Activated T-helper 2 cell treated with anti-CD3 and anti-CD28 coated beads, Interferon-gamma antibody, Interleukin-2, Interleukin-4, amounts not matched to agents 10 μg/mL and 5 μg/mL and 100 μg/mL, durations not matched to agents 14 hours and 24 hours and 36 hours (primary cell): ENCODE measurements around the gene CCDC18. TPM values are rescaled to one million over a fixed set of nuclear protein-coding genes. Genes with fewer than 3 reads are reported as not detected.
A peak's percentile ranks its signal among the peaks of the same experiment; 100 is the strongest.
"Not testable (repeated sequence)": the region's sequence is repeated elsewhere in the genome, so short reads cannot be mapped to it uniquely, and the experiment has no call there.

ENCODE experiments used
- DNase-seq: peaks from one replicate; pipeline ENCODE4 v3.0.0; 2021; ENCODE audit warnings: low spot score
- H3K27ac Mint-ChIP-seq: one replicate; pipeline ENCODE4 v1.8.0; 2021; ENCODE audit warnings: mixed read lengths
- H3K27me3 Mint-ChIP-seq: one replicate; pipeline ENCODE4 v1.8.0; 2021; ENCODE audit warnings: low read depth, mixed read lengths
- H3K36me3 Mint-ChIP-seq: one replicate; pipeline ENCODE4 v1.8.0; 2021; ENCODE audit warnings: low read depth, mixed read lengths
- H3K4me1 Mint-ChIP-seq: one replicate; pipeline ENCODE4 v1.8.0; 2021; ENCODE audit warnings: low read depth, mixed read lengths
- H3K4me3 Mint-ChIP-seq: one replicate; pipeline ENCODE4 v1.8.0; 2021; ENCODE audit warnings: low read depth, mild to moderate bottlenecking, moderate library complexity, mixed read lengths
- H3K9me3 Mint-ChIP-seq: one replicate; pipeline ENCODE4 v1.8.0; 2021; ENCODE audit warnings: mixed read lengths
- intact Hi-C: fragments of 100-400 bp; cut with micrococcal nuclease; formaldehyde crosslinking; loops from one replicate; pipeline ENCODE4 v1.15.1; 2023
- total RNA-seq: library from RNA; stranded (reverse); gene quantifications from 2 replicates; pipeline ENCODE4 v1.2.3, GENCODE V29; 2022

Gene CCDC18
- total RNA-seq, 1 donor from 2014 or later, result 22.9 TPM

DNA sequence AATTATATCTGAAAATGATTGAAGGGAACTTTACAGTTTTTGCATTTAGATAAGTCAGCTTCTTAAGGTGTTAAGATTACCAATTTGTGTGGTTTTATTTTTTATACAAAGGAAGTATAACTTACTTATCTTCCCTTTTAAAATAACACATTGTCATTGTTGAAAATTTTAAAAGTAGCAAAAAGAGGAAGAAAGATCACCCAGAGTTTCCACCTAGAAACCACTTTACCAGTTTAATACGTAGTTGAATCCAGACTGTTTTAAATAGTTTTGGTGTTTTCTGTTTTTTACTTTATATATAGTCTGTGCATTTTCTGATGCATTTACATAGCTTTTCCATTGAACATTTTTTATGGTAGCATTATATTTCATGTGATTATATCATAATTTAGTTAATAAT lies 6.1 kb downstream of the CCDC18 start:
- H3K9me3 Mint-ChIP-seq, result no peaks in the 10 kb centered on the region
- intact Hi-C loops, result loop anchor here (10.0 kb wide), 1 partner anchor 352 kb away; the partner anchor contains the start of gene RPL5
- no peak overlapping the region for H3K4me3 Mint-ChIP-seq
- no peak for DNase-seq
- H3K4me1 Mint-ChIP-seq, result peaks cover 50% of the 10 kb centered on the region
- H3K27me3 Mint-ChIP-seq, result no peaks in the 10 kb centered on the region
- H3K27ac Mint-ChIP-seq, result no peak overlapping the region
- H3K36me3 Mint-ChIP-seq, result peaks cover 48% of the 10 kb centered on the region

DNA sequence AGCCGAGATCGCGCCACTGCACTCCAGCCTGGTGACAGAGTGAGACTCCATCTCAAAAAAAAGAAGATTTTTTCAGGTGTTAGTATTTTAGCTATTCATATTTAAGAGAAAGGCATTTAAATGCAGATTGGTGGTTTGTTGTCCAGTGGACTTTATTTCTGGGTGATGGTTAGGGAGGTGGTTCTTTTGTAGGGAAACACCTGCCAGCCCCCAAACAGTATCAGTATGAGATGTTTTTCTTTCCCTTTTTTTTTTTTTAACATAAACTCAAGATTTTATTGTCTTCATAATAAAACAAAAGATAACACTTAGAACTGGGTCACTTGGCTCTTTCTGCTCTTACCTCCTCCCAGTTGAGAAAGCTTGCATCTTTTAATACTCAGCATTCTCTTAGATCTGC lies 9.9 kb downstream of the CCDC18 start:
- intact Hi-C loops, result no loop called here
- H3K4me1 Mint-ChIP-seq, result peaks cover 29% of the 10 kb centered on the region
- no peak for DNase-seq
- no peaks in the 10 kb centered on the region for H3K27me3 Mint-ChIP-seq
- H3K27ac Mint-ChIP-seq, result peak overlapping the region; percentile 19
- peaks cover 48% of the 10 kb centered on the region for H3K36me3 Mint-ChIP-seq
- no peaks in the 10 kb centered on the region for H3K9me3 Mint-ChIP-seq
- no peak overlapping the region for H3K4me3 Mint-ChIP-seq

DNA sequence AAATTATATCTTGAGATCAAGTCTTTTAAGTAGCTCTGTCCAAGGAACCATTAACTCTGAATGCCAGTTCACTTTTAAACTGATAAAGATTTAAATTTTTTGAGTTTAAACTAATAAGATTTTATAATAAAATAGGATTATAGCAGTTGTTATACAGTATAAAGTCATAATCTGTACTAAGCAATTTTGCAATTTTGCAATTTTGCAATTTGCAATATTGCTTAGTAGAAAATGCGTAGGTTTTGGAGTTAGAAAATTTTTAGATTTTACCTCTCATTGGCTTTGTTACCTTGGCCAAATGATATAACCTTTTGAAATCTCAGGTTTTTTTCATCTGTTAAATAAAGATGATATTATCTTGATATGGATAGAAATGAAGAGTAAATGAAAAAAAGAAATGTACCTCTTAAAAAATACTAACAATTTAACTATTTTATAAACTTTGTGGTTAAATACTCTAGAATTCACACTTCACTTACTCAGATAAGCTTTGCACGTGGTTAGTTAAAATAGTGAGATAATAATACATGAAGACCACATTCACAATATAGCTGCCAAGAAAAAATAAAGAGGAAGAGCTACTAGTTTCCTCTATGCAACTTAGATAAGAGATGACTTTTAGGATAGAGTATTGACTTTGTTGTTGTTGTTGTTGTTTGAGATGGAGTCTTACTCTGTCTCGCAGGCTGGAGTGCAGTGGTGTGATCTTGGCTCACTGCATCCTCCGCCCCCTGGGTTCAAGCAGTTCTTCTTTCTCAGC lies 13.9 kb downstream of the CCDC18 start:
- DNase-seq, result no peak
- Mint-ChIP-seq H3K36me3 (peaks cover 61% of the 10 kb centered on the region), H3K4me3 (no peak overlapping the region), H3K27ac (no peak overlapping the region), H3K27me3 (no peaks in the 10 kb centered on the region), H3K9me3 (no peaks in the 10 kb centered on the region), H3K4me1 (peaks cover 24% of the 10 kb centered on the region)
- intact Hi-C loops, result no loop called here

- no peak overlapping the region for H3K4me3 Mint-ChIP-seq
- DNase-seq, result no peak
- H3K27ac Mint-ChIP-seq, result no peak overlapping the region
- intact Hi-C loops, result no loop called here
- no peaks in the 10 kb centered on the region for H3K9me3 Mint-ChIP-seq
- peaks cover 51% of the 10 kb centered on the region for H3K36me3 Mint-ChIP-seq
- no peaks in the 10 kb centered on the region for H3K27me3 Mint-ChIP-seq
- H3K4me1 Mint-ChIP-seq, result peaks cover 12% of the 10 kb centered on the region
These were observed 16.1 kb downstream of the CCDC18 start for GRCh38 chr1:93196591-93196990.

GRCh38 chr1:93199150-93199549 lies 18.6 kb downstream of the CCDC18 start:
- intact Hi-C loops, result no loop called here
- Mint-ChIP-seq H3K4me1 (peaks cover 12% of the 10 kb centered on the region), H3K9me3 (no peaks in the 10 kb centered on the region), H3K4me3 (no peak overlapping the region), H3K36me3 (peaks cover 48% of the 10 kb centered on the region), H3K27me3 (no peaks in the 10 kb centered on the region), H3K27ac (no peak overlapping the region)
- DNase-seq, result no peak

GRCh38 chr1:93200086-93200620 lies 19.6 kb downstream of the CCDC18 start:
- peaks cover 40% of the 10 kb centered on the region for H3K36me3 Mint-ChIP-seq
- no peak overlapping the region for H3K27ac Mint-ChIP-seq
- no peaks in the 10 kb centered on the region for H3K27me3 Mint-ChIP-seq
- H3K4me3 Mint-ChIP-seq, result no peak overlapping the region
- DNase-seq, result no peak
- H3K4me1 Mint-ChIP-seq, result peaks cover 6% of the 10 kb centered on the region
- intact Hi-C loops, result no loop called here
- H3K9me3 Mint-ChIP-seq, result no peaks in the 10 kb centered on the region

- Mint-ChIP-seq H3K36me3 (peaks cover 35% of the 10 kb centered on the region), H3K27me3 (no peaks in the 10 kb centered on the region), H3K4me3 (no peak overlapping the region), H3K9me3 (no peaks in the 10 kb centered on the region), H3K27ac (no peak overlapping the region), H3K4me1 (peaks cover 4% of the 10 kb centered on the region)
- no peak for DNase-seq
- intact Hi-C loops, result no loop called here
These were observed 20.2 kb downstream of the CCDC18 start for GRCh38 chr1:93200714-93201113.

GRCh38 chr1:93205892-93206566 lies 25.5 kb downstream of the CCDC18 start:
- Mint-ChIP-seq H3K4me1 (no peaks in the 10 kb centered on the region), H3K36me3 (peaks cover 42% of the 10 kb centered on the region), H3K27me3 (no peaks in the 10 kb centered on the region), H3K4me3 (no peak overlapping the region), H3K27ac (no peak overlapping the region), H3K9me3 (no peaks in the 10 kb centered on the region)
- intact Hi-C loops, result no loop called here
- DNase-seq, result no peak

DNA sequence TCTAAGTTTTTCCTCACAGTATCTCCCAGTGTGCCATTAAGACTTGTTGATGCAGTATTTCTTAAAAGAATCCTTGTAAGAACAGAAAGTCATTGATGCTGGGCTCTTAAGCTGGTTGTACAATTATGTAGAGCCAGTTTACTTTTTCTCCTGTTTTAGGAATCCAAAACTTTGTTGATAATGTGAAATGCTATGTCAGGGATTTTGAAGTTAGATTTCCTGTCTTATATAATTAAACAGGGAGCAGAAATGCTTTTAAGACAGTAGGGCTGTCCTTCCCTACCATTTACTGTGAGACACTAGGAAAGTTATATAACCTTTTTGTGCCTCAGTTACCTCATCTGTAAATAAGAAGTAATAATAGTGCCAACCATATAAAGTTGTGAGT lies 26.0 kb downstream of the CCDC18 start:
- H3K27me3 Mint-ChIP-seq, result no peaks in the 10 kb centered on the region
- H3K4me3 Mint-ChIP-seq, result no peak overlapping the region
- no peak for DNase-seq
- H3K9me3 Mint-ChIP-seq, result no peaks in the 10 kb centered on the region
- no peaks in the 10 kb centered on the region for H3K4me1 Mint-ChIP-seq
- H3K36me3 Mint-ChIP-seq, result peaks cover 45% of the 10 kb centered on the region
- no peak overlapping the region for H3K27ac Mint-ChIP-seq
- intact Hi-C loops, result no loop called here

DNA sequence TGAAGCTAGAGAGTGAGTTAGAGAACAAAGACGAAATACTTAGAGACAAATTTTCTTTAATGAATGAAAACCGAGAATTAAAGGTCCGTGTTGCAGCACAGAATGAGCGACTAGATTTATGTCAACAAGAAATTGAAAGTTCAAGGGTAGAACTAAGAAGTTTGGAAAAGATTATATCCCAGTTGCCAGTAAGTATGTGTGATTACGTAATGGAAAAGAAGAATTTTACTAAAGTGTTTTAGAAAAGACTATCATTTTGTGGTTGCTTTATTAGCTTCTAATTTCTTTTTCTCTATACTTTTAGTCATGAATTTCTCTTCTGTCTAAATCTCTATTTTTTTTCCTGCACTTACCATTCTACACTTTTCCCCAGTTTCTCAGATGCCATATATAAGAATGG lies 26.7 kb downstream of the CCDC18 start:
- no peaks in the 10 kb centered on the region for H3K9me3 Mint-ChIP-seq
- no peaks in the 10 kb centered on the region for H3K4me1 Mint-ChIP-seq
- H3K27ac Mint-ChIP-seq, result no peak overlapping the region
- no peak overlapping the region for H3K4me3 Mint-ChIP-seq
- peaks cover 43% of the 10 kb centered on the region for H3K36me3 Mint-ChIP-seq
- no peaks in the 10 kb centered on the region for H3K27me3 Mint-ChIP-seq
- no peak for DNase-seq
- intact Hi-C loops, result no loop called here

DNA sequence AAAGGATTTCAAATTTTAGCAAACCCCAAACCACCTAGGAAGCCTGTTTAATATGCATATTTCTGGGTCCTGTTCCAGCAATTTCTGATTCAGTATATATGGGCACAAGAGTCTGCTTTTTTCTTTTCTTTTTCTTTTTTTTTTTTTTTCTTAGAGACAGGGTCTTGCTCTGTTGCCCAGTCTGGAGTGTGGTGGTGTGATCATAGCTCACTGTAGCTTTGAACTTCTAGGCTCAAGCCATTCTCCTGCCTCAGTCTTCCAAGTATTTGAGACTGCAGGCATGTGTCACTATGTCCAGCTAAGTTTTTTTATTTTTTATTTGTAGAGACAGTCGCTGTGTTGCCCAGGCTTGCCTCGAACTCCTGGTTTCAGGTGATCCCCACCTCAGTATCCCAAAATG lies 34.8 kb downstream of the CCDC18 start:
- no peaks in the 10 kb centered on the region for H3K9me3 Mint-ChIP-seq
- H3K27me3 Mint-ChIP-seq, result no peaks in the 10 kb centered on the region
- no peak overlapping the region for H3K27ac Mint-ChIP-seq
- no peak overlapping the region for H3K4me3 Mint-ChIP-seq
- DNase-seq, result no peak
- H3K4me1 Mint-ChIP-seq, result peaks cover 31% of the 10 kb centered on the region
- intact Hi-C loops, result no loop called here
- peaks cover 64% of the 10 kb centered on the region for H3K36me3 Mint-ChIP-seq

GRCh38 chr1:93219443-93219842 lies 38.9 kb downstream of the CCDC18 start:
- intact Hi-C loops, result loop anchor here (1.0 kb wide), 1 partner anchor 38 kb away; no protein-coding TSS in a partner anchor
- Mint-ChIP-seq H3K27me3 (no peaks in the 10 kb centered on the region), H3K4me3 (peak overlapping the region; percentile 52), H3K27ac (peak overlapping the region; percentile 64), H3K36me3 (peaks cover 76% of the 10 kb centered on the region), H3K9me3 (peaks cover 7% of the 10 kb centered on the region), H3K4me1 (peaks cover 35% of the 10 kb centered on the region)
- DNase-seq, result peak; percentile 33

DNA sequence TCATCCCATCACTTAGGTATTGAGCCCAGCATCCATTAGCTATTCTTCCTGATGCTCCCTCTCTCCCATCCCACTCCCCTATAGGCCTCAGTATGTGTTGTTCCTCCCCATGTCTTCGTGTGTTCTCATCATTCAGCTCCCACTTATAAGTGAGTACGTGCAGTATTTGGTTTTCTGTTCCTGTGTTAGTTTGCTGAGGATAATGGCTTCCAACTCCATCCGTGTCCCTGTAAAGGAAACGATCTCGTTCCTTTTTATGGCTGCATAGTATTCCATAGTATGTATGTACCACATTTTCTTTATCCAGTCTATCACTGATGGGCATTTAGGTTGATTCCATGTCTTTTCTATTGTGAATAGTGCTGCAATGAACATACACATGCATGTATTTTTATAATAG lies 40.2 kb downstream of the CCDC18 start:
- H3K27me3 Mint-ChIP-seq, intact Hi-C loops, H3K9me3 Mint-ChIP-seq, H3K4me3 Mint-ChIP-seq, DNase-seq: not testable (repeated sequence)
- peaks cover 35% of the 10 kb centered on the region for H3K4me1 Mint-ChIP-seq
- peaks cover 77% of the 10 kb centered on the region for H3K36me3 Mint-ChIP-seq
- H3K27ac Mint-ChIP-seq, result peak overlapping the region; percentile 2
